Inflammatory macrophage treated with lipopolysaccharide for 1 hour (primary cell): ENCODE measurements around the gene TKFC.

Experiments
- DNase-seq, 2 donors: peaks; one replicate each; pipeline ENCODE4 v3.0.0-alpha.2; 2020 to 2022

The TKFC gene

DNA sequence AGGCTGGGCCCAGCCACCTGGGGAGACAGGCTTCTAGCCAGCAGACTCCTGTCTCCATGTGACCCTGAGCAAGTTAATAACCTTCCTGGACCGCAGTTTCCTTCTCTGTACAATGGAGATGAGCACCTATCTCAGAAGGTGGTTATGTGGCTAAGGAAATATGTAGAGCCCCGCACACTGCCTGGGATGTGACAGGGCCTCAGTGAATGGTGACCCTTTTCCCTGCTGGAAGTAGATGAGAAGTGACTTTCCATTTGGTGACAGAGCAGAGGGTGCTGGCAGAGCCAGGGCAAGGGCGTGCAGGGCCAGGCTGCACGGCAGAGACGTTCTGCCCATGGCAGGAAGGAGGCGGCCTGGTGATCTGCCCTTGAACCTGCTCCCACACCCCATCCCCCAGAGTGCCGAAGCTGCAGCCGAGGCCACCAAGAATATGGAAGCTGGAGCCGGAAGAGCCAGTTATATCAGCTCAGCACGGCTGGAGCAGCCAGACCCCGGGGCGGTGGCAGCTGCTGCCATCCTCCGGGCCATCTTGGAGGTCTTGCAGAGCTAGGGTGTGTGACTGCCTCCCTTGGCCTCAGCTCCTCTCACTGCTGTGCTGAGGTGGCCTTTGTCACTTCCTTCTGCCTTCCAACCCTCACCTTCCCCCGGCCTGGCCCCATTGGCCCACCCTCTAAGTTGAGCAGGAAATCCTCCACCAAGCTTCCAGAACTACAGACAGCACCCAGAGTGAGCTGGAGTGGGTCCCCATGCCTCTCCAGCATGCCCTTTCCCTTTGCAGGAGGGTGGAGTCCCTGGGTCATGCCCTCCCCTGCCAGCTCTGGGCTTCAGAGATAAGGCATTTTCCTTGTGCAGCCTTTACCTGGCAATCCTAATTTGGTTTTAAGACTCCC, 13.2 kb downstream of the TKFC start:
- DNase-seq: no peak

GRCh38 chr11:61347916-61348461, 15.0 kb downstream of the TKFC start:
- DNase-seq: peak; percentile 88 to 92

DNA sequence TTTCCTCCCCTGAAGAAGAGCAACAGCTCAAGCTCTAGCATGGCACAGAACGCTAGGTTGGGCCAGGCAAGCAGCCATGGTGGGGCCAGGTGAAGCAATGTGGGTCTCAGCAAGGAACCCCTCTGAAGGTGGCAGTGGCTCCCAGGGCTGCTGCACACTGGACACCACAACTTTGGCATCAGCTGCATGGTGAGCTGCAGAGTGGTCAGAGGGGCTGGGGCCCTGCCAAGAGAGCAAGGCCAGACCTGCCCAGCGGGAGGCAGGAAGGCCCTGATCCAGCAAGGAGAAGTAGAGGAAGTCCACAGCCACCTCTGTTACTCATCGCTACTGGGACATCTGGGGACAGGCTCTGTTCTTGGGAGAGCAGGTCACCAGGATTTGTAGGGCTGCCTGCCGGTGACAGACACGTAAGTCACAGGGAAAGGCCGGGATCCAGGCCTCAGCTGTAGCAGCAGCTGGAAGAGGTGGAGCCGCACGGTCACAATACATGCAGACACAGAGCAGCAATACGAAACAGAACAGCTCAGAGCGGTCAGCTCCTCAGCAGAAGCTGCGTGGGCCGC, 16.2 kb downstream of the TKFC start:
- no peak for DNase-seq

DNA sequence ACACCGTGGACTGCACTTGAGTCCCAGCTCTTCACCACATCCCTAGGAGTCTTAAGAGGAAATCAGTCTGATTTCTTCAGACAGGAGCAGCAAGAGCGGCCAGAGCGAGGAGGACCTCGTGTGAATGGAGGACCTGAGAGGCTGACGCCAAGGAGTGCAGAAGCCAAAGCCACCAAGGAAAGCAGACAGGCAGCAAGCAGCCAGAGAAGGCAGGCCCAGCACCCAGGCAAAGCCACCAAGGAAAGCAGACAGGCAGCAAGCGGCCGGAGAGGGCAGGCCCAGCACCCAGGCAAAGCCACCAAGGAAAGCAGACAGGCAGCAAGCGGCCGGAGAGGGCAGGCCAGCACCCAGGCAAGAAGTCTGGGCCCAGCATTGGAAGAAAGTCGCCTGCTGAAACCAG, 16.9 kb downstream of the TKFC start:
- DNase-seq: no peak

DNA sequence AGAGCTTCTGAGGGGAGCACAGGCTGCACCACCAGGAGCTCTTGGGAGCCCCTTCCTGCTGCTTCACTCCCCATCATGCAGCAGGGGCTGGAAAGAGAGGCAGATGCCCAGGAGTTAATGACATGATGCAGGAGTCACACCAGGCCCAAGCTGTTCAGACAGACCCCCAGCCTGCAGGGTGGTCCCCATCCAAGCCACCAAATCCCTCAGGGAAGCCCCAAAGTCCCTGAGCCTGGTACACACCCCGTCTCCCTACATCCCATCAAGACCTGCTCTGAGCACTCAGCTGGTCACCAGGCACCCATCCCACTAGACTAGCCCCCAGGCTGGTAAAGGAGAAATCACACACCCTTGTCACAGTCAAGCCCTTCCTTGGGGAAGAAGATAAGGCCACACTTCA, 17.3 kb downstream of the TKFC start:
- no peak for DNase-seq

DNA sequence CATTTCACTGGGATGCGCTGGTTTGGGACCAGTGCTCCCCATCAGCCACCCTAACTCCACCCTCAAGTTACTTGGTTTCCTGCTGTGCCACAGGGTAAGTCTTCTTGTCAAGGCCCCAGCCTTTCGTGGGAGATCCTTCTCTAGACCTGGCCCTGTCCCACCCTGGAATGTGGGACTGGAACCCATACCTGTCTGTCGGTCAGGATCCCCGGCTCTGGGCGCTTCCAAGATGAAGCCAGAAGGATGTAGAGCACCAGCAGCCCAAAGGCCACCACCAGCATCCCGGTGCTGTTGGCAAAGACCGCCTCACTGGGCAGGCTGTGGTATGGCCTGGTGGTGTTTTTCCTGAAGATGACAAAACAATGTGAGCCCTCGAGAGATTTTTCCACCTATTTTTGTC, 17.8 kb downstream of the TKFC start:
- no peak for DNase-seq

- no peak for DNase-seq
Observed at GRCh38 chr11:61352038-61352437, 19.0 kb downstream of the TKFC start.

DNA sequence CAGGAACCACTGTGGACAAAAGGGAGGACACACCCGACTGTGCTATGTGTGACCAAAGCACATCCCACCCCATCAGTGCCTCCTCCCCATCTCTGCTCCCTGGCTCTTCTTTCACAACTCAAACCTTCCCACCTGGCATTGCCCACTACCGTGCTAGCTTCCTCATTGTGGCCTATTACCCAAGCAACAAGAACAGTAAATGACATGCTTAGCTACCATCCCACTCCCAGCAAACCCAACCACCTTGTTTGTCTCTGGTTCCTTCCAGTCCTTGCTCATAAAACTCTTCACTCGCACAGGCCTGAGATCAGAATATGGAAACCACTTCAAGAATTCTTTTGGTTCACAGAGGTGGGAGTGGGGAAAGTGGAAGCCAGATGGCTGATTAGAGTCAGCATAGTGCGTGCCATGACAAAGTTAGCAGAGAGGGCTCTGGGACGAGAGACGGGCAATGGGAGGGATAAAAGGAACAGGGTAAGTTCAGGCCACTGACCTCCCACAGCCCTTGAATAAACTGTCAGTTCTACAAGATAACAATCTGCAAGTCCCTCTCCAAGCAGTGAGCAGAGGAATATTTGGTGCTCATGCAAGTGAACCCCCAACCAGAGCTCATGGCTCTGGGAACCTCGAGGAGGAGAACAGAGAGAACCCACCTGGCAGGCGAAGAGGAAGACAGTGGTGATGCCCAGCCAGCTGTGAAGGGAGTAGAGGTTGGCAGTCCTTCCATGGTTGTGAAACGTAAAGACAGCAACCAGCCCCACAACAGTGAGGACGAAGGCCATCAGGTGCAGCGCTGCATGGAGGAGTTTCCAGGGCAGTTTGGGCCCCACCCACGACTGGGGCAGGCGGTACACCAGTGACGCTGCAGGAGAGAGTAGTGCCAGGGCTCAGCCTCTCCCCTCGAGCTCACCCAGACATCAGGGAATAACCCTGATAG, 20.4 kb downstream of the TKFC start:
- DNase-seq: no peak

DNA sequence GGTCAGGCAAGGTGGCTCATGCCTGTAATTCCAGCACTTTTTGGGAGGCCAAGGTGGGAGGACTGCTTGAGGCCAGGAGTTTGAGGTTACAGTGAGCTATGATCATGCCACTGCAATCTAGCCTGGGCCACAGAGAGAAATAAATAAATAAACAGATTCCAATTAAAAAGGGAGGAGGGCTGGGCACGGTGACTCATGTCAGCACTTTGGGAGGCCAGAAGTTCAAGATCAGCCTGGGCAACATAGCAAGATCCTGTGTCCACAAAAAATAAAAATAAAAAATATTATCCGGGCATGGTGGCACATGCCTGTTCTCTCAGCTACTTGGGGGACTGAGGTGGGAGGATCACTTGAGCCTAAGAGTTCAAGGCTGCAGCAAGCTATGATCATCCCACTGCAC, 21.2 kb downstream of the TKFC start:
- no peak for DNase-seq

- DNase-seq: no peak
Observed at GRCh38 chr11:61356706-61357105, 23.7 kb downstream of the TKFC start.

GRCh38 chr11:61357233-61357893, 24.3 kb downstream of the TKFC start:
- peak; percentile 78 to 90 for DNase-seq

GRCh38 chr11:61357894-61358239, 24.8 kb downstream of the TKFC start:
- DNase-seq: peak in 1 of 2 donors; percentile 67

GRCh38 chr11:61358566-61358965, 25.5 kb downstream of the TKFC start:
- DNase-seq: no peak

DNA sequence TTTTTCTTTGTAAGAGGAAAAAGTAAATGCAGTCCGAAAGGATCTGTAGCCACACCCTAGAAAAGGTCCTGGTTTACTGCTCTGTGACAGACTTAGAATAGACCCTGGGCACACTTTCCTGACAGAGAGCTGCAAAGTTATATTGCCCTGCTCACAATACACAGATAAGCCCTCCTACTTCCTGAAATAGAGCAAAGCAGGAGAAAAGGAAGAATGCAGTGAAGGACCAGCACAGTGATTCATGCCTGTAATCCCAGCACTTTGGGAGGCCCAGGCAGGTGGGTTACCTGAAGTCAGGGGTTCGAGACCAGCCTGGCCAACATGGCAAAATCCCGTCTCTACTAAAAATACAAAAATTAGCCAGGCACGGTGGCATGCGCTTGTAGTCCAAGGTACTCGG, 26.5 kb downstream of the TKFC start:
- DNase-seq: no peak

DNA sequence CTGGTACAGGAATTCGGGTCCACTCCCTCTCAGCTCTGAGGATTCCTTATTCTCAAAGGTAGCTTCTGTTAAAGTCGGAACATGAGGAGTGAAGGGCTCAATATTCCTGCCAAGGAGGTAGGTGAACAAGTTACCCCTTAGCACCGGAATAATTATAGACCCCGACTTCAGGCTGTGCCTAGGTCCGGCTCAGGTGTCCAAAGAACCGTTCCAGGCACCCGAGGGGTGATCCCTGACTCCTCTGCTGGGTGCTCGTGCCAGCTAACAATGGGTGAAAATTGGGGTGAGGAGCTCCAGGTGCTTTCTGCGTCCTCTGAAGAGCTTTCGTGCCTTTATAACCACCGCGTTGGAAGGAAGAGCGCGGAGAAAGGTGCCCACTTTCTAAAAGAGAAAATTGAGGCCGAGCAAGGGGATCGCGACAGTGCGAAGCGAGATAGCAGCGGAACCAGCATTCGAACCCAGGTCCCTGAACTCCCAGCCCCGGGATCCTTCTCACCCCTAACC, 28.3 kb downstream of the TKFC start:
- no peak for DNase-seq

DNA sequence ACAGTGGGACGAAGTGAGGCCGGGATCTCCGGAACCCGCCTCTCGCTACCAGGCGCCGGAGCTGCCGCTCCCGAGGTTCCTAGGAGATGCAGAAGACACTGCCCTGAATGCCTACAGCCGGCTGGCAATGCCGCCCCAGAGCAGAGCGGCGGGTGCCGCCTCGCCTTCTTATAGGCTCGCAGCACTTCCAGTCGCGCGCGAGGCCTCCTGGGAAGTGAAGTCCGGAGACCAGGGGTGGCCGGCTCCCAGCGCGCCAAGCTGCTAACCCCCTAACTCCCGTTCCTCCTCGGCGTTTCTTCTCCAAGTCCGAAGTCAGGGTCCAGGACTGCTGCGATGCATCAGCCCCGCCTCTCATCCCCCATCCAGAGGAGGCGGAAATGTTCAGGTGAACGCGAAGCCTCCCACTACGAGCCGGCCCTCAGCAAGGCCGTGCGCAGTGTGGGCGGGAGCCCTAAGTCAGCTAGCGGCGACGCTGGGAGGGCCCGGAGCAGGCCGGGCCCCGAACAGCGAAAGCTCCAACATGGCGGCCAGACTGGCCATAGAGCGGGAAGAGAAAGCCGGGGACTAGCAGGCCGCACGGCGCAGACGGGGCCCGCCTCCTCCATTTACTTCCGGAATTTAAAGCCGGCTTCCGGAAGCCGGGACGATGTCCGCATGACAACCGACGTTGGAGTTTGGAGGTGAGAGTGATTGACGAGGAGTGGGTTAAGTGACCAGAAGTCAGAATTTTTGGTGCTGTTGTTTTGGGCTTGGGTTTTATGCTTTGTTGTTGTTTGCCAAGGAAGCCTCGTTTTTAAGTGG, 28.9 kb downstream of the TKFC start, which contains the start of the genes CYB561A3 and TMEM138:
CYB561A3 (minus strand) TSS at position 142 of the 801 bp plus-strand sequence. CDS start 5,169 bp downstream, outside the sequence.
TMEM138 (plus strand) TSS at position 634 of the 801 bp plus-strand sequence. CDS start 2,017 bp downstream, outside the sequence.
- DNase-seq: peak; percentile 95 to 99

GRCh38 chr11:61362542-61362875, 29.5 kb downstream of the TKFC start:
- peak in 1 of 2 donors; percentile 39 for DNase-seq

- no peak for DNase-seq
Observed at GRCh38 chr11:61364012-61364675, 31.1 kb downstream of the TKFC start.

GRCh38 chr11:61367406-61367805, 34.4 kb downstream of the TKFC start:
- DNase-seq: no peak

- peak in 1 of 2 donors; percentile 72 for DNase-seq
Observed at GRCh38 chr11:61368646-61369045, 35.6 kb downstream of the TKFC start.
